Muscle layer of duodenum (tissue), 2 donors: ENCODE results near the gene TXNDC5.
"Not testable (repeated sequence)": the region's sequence is repeated elsewhere in the genome, so short reads cannot be mapped to it uniquely, and the experiment has no call there.

Experiments used
- H3K27ac ChIP-seq: one replicate; pipeline ENCODE4 v1.7.0; 2013; ENCODE audit warnings: mild to moderate bottlenecking, low read length
- H3K27me3 ChIP-seq: one replicate; pipeline ENCODE4 v1.7.0; 2013; ENCODE audit warnings: low read depth, mild to moderate bottlenecking, control low read depth, low read length
- H3K36me3 ChIP-seq, 2 donors: one replicate each; pipeline ENCODE4 v1.7.0; 2013; ENCODE audit warnings: low read length in 2 of 2, control low read depth in 1 of 2, mild to moderate bottlenecking in 1 of 2; ENCODE audit not compliant: insufficient read depth in 2 of 2, control insufficient read depth in 1 of 2
- H3K4me1 ChIP-seq, 2 donors: one replicate each; pipeline ENCODE4 v1.7.0; 2013; ENCODE audit warnings: low read length in 2 of 2, mild to moderate bottlenecking in 2 of 2, control low read depth in 1 of 2, moderate library complexity in 1 of 2; ENCODE audit not compliant: insufficient read depth in 2 of 2, control insufficient read depth in 1 of 2
- H3K4me3 ChIP-seq, 2 donors: one replicate each; pipeline ENCODE4 v1.7.0; 2013; ENCODE audit warnings: low read length in 2 of 2, low read depth in 1 of 2, mild to moderate bottlenecking in 1 of 2
- H3K9me3 ChIP-seq, 2 donors: one replicate each; pipeline ENCODE4 v1.7.0; 2013; ENCODE audit warnings: low read length in 2 of 2, control low read depth in 1 of 2, mild to moderate bottlenecking in 1 of 2; ENCODE audit not compliant: control insufficient read depth in 1 of 2
- donor health status: healthy.

Gene TXNDC5

DNA sequence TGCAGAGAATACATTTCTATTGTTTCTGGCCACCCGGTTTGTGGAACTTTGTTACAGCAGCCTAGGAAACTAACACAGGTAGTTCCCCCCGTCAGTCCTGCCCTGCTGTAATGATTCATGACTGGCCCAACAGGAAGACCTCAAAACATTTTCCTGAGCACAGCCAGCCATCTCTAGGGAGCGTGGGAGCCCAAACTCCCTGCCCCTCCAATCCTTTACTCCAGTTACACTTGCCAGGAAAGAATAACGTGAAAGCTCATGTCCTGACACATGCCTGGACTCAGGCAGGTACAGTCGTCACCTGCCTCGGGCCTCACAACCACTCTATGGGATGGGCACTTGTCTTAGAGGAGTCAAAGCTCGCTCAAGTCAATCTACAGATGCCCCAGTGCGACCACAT lies 8.4 kb downstream of the TXNDC5 start:
- Histone ChIP-seq H3K9me3 (no peaks in the 10 kb centered on the region), H3K4me1 (no peaks in the 10 kb centered on the region), H3K4me3 (no peak overlapping the region), H3K27me3 (no peaks in the 10 kb centered on the region), H3K27ac (no peak overlapping the region), H3K36me3 (peaks cover 60 to 70% of the 10 kb centered on the region in 2 donors)

DNA sequence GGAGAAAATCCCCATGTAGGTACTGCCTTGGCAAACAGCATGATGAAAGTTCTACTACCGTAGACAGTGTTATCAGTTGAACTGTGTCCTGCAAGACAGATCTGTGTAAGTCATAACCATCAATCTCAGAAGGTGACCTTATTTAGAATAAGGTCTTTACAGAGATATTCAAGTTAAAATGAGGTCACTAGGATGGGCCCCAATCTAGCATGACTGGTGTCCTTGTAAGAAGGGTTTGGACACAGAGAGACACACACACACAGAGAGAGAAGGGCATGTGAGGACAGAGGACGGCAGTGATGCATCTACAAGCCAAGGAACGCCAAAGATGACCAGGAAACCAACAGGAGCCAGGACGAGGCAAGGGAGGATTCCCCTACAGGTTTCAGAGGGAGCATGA lies 8.8 kb downstream of the TXNDC5 start:
- Histone ChIP-seq H3K36me3 (peaks cover 61 to 72% of the 10 kb centered on the region in 2 donors), H3K9me3 (no peaks in the 10 kb centered on the region), H3K4me1 (no peaks in the 10 kb centered on the region), H3K27me3 (no peaks in the 10 kb centered on the region), H3K27ac (no peak overlapping the region), H3K4me3 (no peak overlapping the region)

- Histone ChIP-seq H3K36me3 (peaks cover 69 to 79% of the 10 kb centered on the region in 2 donors), H3K4me3 (no peak overlapping the region), H3K27ac (no peak overlapping the region), H3K27me3 (no peaks in the 10 kb centered on the region), H3K4me1 (no peaks in the 10 kb centered on the region), H3K9me3 (no peaks in the 10 kb centered on the region)
These were observed 9.5 kb downstream of the TXNDC5 start for GRCh38 chr6:7901056-7901455.

- Histone ChIP-seq H3K27ac (no peak overlapping the region), H3K36me3 (peaks cover 73 to 82% of the 10 kb centered on the region in 2 donors), H3K4me1 (no peaks in the 10 kb centered on the region), H3K27me3 (no peaks in the 10 kb centered on the region), H3K4me3 (no peak overlapping the region), H3K9me3 (no peaks in the 10 kb centered on the region)
These were observed 10.0 kb downstream of the TXNDC5 start for GRCh38 chr6:7900621-7901020.

- Histone ChIP-seq H3K4me1 (no peaks in the 10 kb centered on the region), H3K4me3 (no peak overlapping the region), H3K27ac (no peak overlapping the region), H3K36me3 (peaks cover 80 to 89% of the 10 kb centered on the region in 2 donors), H3K9me3 (no peaks in the 10 kb centered on the region), H3K27me3 (no peaks in the 10 kb centered on the region)
These were observed 10.7 kb downstream of the TXNDC5 start for GRCh38 chr6:7899889-7900213.

DNA sequence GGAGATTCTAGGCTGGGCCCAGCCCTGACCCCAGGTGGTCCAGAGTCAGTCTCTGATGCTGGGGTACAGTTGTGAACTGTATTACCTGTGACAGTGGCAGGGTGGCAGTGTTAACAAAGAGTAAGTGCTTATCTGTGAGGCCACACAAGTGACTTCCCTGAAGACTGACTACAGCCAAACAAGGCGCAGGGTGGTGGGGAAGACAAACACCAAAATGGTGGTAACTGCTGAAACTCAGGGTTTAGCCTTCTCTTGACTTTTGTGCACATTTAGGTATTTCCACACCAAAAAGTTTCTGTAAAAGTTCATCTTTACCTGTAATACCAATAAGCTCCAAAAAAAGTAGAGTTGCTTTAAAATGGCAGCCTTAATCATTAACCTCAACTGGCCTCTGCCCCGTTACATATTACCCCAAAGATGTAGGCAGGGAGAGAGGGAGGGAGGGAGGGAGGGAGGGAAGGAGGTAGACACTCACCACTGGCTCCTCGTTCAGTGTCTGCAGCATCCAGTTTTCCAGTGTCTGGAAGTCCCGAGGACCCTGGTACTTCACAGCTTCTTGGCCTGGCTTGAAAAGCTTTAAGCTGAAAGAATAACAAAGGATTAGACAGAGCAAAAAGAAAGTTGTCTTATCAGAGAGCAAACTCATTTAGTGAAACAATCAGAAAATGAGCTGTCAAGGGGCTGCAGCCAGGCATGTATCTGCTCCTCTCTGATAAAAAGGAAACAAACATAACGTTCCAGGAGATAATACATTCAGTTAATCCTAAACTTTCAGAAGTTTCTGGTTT lies 11.3 kb downstream of the TXNDC5 start:
- Histone ChIP-seq H3K36me3 (peaks cover 82 to 91% of the 10 kb centered on the region in 2 donors), H3K27me3 (no peaks in the 10 kb centered on the region)

GRCh38 chr6:7898193-7898586 lies 12.4 kb downstream of the TXNDC5 start:
- H3K27me3 ChIP-seq, H3K4me1 ChIP-seq, H3K27ac ChIP-seq, H3K9me3 ChIP-seq, H3K4me3 ChIP-seq: not testable (repeated sequence)
- H3K36me3 ChIP-seq, result peaks cover 87 to 92% of the 10 kb centered on the region in 2 donors

More for the DNA sequence above, 11.3 kb downstream of the TXNDC5 start:
- Histone ChIP-seq H3K27ac (no peak overlapping the region), H3K9me3 (no peaks in the 10 kb centered on the region), H3K4me3 (no peak overlapping the region), H3K4me1 (no peaks in the 10 kb centered on the region)

DNA sequence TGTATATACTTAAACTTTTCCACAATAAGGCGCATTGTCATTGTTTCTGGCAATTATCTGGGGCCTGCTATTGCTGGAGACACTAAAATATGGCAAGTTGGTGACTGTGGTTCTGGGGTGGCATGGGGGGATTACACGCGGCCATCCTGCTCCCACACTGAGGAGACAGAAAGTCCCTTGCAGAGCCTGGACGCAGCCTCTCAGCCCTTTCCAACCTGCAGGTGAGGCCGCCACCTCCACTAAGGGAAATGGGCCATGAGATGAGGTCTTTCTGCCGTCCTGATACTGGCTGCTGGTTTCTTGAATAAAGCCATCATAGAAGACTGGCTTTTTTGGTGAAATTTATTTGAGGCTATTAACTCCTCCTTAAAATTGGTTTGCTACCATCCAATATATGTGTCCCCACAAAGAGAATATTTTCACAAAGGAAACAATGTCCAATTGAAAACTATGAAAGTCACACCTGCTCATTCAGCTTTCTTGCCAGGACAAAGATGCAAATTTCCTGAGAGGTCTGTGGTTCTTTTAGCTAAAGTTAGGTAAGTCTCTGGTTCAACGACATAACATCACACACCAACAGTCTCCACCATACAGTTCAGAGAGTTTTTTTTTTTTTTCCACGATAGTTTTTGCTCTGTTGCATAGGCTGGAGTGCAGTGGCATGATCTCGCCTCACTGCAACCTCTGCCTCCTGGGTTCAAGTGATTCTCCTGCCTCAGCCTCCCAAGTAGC lies 13.0 kb downstream of the TXNDC5 start:
- H3K36me3 ChIP-seq, result peaks cover 85 to 92% of the 10 kb centered on the region in 2 donors

DNA sequence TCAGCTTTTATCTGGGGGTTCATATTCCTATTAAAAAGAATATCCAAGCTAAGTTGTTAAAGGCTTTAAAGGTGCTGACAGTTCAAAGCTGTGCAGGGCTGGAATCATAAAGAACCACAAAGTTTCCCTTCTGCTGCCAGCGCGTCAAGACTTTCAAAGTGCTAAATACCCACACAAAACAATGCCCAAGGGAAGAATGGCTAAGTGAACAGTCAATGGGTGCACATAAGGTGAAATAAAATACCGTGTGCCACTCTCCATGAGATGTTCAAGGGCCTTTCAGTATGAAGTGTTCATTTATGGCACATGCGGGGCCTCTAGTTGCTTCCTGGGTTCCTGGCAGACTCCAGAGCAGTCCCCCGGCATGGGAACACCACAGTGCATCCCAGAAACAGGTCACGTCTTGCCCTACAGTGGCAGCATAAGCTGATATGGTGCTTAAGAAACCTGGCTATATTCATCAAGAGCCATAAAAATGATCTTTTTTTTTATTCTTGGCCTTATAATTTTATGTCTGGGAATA lies 14.1 kb downstream of the TXNDC5 start:
- H3K9me3 ChIP-seq, result no peaks in the 10 kb centered on the region
- no peaks in the 10 kb centered on the region for H3K27me3 ChIP-seq
- no peaks in the 10 kb centered on the region for H3K4me1 ChIP-seq
- peaks cover 83 to 90% of the 10 kb centered on the region in 2 donors for H3K36me3 ChIP-seq
- H3K4me3 ChIP-seq, result no peak overlapping the region
- no peak overlapping the region for H3K27ac ChIP-seq

More for the DNA sequence above, 13.0 kb downstream of the TXNDC5 start:
- H3K4me1 ChIP-seq, result no peaks in the 10 kb centered on the region
- no peaks in the 10 kb centered on the region for H3K27me3 ChIP-seq
- no peak overlapping the region for H3K27ac ChIP-seq
- no peak overlapping the region for H3K4me3 ChIP-seq
- H3K9me3 ChIP-seq, result no peaks in the 10 kb centered on the region

DNA sequence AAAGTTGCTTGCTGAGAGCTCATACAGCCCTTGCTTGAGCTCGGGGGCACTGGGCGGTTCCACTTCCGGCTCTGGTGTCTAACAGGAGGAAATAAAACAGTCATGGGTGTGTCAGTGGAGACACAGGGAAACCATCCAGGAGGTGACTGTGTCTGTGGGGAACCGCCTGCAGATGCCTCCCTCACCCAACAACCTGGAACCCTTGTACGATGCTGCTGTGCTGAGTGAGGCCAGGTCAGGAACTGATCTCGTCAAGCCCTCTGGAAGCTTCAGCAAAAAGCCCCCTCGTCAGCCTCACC lies 15.5 kb downstream of the TXNDC5 start:
- Histone ChIP-seq H3K4me3 (no peak overlapping the region), H3K9me3 (no peaks in the 10 kb centered on the region), H3K36me3 (peaks cover 86 to 87% of the 10 kb centered on the region in 2 donors), H3K27me3 (no peaks in the 10 kb centered on the region), H3K4me1 (no peaks in the 10 kb centered on the region), H3K27ac (no peak overlapping the region)

DNA sequence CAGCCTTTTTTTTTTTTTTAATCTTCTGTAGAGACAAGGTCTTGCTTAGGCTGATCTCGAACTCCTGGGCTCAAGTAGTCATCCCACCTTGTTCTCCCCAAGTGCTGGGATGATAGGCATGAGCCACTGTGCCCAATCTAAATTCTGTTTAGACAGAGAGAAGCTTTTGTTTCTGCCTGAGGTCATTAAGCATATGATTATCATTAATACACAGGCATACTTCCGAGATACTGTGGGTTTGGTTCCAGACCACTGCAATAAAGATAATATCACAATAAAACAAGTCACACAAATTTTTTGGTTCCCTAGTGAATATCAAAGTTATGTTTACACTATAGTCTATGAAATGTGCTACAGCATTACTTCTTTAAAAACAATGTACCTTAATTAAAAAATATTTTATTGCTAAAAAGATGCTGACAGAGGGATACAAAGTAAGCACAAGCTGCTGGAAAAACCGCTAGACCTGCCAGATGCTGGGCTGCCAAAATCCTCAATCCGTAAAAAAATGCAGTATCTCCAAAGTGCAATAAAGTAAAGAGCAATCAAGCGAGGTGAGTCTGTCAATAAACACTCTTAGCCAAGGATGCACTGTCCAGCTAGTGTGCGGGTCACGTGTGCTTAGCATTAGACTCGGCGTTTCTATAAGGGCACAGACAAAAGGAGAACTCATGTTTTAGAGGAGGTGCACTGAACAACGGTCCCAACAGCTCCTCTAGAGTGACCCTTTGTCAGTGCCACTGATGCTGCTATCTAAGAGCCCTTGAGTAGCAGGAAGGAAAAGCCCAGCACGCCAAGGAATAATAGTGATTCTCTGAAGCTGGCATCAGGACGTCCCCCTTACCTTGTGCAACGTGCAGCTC lies 16.1 kb downstream of the TXNDC5 start:
- H3K27me3 ChIP-seq, result no peaks in the 10 kb centered on the region
- H3K36me3 ChIP-seq, result peaks cover 86% of the 10 kb centered on the region in 2 donors
- no peaks in the 10 kb centered on the region for H3K4me1 ChIP-seq
- no peak overlapping the region for H3K27ac ChIP-seq
- no peaks in the 10 kb centered on the region for H3K9me3 ChIP-seq
- H3K4me3 ChIP-seq, result no peak overlapping the region
